ENCODE measurements around the gene PAQR4.

PAQR4 gene

DNA sequence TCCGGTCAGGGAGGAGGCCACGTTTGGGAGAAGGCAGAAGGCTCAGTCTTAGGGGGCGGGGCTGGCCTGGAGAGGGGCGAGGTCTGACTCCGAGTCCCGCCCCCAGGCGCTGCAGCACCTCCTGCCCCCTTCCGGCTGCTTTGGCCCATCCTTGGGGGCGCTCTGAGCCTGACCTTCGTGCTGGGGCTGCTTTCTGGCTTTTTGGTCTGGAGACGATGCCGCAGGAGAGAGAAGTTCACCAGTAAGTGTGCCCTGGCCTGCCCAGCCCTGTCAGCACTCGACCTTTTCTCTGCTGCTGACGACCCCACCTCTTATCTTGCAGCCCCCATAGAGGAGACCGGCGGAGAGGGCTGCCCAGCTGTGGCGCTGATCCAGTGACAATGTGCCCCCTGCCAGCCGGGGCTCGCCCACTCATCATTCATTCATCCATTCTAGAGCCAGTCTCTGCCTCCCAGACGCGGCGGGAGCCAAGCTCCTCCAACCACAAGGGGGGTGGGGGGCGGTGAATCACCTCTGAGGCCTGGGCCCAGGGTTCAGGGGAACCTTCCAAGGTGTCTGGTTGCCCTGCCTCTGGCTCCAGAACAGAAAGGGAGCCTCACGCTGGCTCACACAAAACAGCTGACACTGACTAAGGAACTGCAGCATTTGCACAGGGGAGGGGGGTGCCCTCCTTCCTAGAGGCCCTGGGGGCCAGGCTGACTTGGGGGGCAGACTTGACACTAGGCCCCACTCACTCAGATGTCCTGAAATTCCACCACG is 52.5 kb downstream of the PAQR4 start:
- peak; percentile 69 to 83 for DNase-seq (ENCODE audit: low read depth in 2 of 2)

DNA sequence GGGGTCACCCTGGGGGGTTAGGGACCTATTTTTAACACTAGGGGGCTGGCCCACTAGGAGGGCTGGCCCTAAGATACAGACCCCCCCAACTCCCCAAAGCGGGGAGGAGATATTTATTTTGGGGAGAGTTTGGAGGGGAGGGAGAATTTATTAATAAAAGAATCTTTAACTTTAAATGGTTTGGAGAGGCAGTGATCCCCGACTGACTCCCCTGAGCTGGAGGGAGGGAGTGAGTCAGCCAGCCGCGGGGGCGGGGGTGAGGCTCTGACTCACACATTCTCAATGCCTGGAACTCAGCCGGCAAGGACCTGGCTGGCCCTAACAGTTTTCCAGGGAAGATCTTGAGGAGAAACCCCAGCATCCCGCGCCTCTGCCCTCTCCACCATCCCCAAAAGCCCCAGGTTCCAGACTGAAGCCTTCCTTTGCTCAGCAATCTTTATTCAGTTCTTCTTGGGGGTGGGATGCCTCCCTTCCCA is 53.1 kb downstream of the PAQR4 start:
- peak; percentile 79 to 88 for DNase-seq (ENCODE audit: low read depth in 2 of 2)

DNA sequence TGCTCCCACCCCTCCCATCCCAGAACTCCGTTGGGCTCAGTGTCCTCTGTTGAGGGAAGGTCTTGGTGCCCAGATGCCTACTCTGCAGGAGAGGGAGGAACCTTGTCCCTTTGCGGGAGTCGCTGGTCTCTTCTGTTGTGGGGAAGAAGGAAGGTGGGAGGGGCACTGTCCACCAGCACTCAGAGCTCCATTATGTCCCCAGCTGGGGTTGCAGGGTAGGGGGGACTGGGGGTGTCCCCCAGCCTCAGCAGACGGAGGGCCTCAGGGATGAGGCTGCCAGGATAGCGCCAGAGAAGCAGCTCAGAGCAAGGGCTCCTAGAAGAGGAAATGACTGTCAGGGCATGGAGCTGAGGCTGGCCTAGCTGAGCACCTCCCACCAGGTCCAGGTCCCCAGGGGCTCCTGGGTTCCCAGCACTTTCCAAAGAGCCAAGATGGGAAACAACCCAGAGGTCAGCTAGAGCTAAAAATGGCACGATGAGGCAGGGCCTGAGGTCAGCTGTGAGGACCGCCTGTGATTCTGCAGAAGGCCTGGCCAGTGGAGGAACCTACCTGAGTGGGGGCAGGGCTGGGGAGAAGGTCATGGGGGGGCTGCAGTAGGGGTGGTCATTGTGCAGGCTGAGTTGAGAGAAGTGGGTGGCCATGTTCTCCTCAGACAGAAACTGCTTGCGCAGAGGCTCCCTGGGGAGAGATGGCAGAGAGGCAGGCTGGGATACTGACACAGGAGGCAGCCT is 53.7 kb downstream of the PAQR4 start:
- DNase-seq (ENCODE audit: low read depth in 2 of 2) = no peak
